GM12878 (cell line): ENCODE results near the gene DTX4. TPM values are rescaled to one million over a fixed set of nuclear protein-coding genes. Genes with fewer than 3 reads are reported as not detected.

Experiments used
- ATAC-seq: fragments of 200-7000 bp; cut with Tn5 transposase; 3 replicates; pipeline ENCODE4 v1.9.1; 2020; ENCODE audit warnings: mild to moderate bottlenecking, moderate library complexity
- BruUV-seq: library from RNA; stranded (reverse); fragments of 400-500 nt; replicated peaks from 2 replicates; lab custom pipeline; 2021; lab: Mats Ljungman, UMichigan
- CTCF ChIA-PET: fragments of 300-600 bp; sonication (Branson Sonifier 250); formaldehyde crosslinking; extraction: SDS; loops from one replicate; lab custom pipeline; 2021; ENCODE audit warnings: inconsistent platforms; lab: Yijun Ruan, JAX
- POLR2A ChIA-PET: fragments of 350-600 bp; formaldehyde crosslinking; extraction: SDS; loops from one replicate; lab custom pipeline; 2021; ENCODE audit warnings: inconsistent platforms; lab: Charles Lee
- RAD21 ChIA-PET: fragments of 300-600 bp; sonication (Branson Sonifier 250); formaldehyde crosslinking; loops from one replicate; lab custom pipeline; 2023; ENCODE audit warnings: antibody characterized with exemption; ENCODE audit not compliant: unreplicated experiment; lab: Charles Lee
- SMC1A ChIA-PET: fragments of 300-600 bp; sonication (Branson Sonifier 250); formaldehyde crosslinking; loops from one replicate; lab custom pipeline; 2023; ENCODE audit not compliant: unreplicated experiment, uncharacterized antibody; lab: Charles Lee
- DNase-seq: peaks from one replicate; pipeline ENCODE4 v3.0.0-alpha.2; 2011; ENCODE audit warnings: low read depth, low spot score
- FAIRE-seq: peaks from 3 replicates; lab custom pipeline; 2011; peaks lifted over from hg19 to GRCh38; lab: Jason Lieb, UNC
- H2AFZ ChIP-seq: 2 replicates; pipeline ENCODE4 v1.6.0; 2011; ENCODE audit warnings: low read depth, low read length, control low read depth; ENCODE audit not compliant: control insufficient read depth
- H3K27ac ChIP-seq: 2 replicates; pipeline ENCODE4 v1.5.1; 2011; ENCODE audit warnings: control low read depth; ENCODE audit not compliant: control insufficient read depth, insufficient read depth
- H3K27me3 ChIP-seq, 2 experiments: replicated peaks in 1 of 2; 2 replicates each; pipeline versions ENCODE4 v1.6.0 to v1.6.1; 2011; ENCODE audit warnings: low read length in 1 of 2; ENCODE audit not compliant: control insufficient read depth in 2 of 2, insufficient read depth in 2 of 2
- H3K36me3 ChIP-seq, 2 experiments: 2 replicates each; pipeline ENCODE4 v1.5.1; 2011; ENCODE audit warnings: low read length in 1 of 2; ENCODE audit not compliant: control insufficient read depth in 2 of 2, insufficient read depth in 2 of 2
- H3K4me1 ChIP-seq: 2 replicates; pipeline ENCODE4 v1.6.1; 2011; ENCODE audit warnings: mild to moderate bottlenecking, low read length, moderate library complexity, mixed read lengths; ENCODE audit not compliant: control insufficient read depth, insufficient read depth
- H3K4me2 ChIP-seq: 2 replicates; pipeline ENCODE4 v1.6.0; 2011; ENCODE audit warnings: control low read depth; ENCODE audit not compliant: control insufficient read depth, insufficient read depth
- H3K4me3 ChIP-seq: fragments of 200-600 bp; sonication (generic); 2 replicates; pipeline ENCODE4 v1.5.1; 2016
- H3K79me2 ChIP-seq: 2 replicates; pipeline ENCODE4 v1.6.0; 2011; ENCODE audit warnings: low read length; ENCODE audit not compliant: control insufficient read depth, insufficient read depth
- H3K9ac ChIP-seq: 2 replicates; pipeline ENCODE4 v1.8.0; 2011; ENCODE audit warnings: low read length, control low read depth, mixed read lengths; ENCODE audit not compliant: control insufficient read depth, insufficient read depth
- H3K9me3 ChIP-seq: replicated peaks from 3 replicates; pipeline ENCODE4 v1.5.1; 2011; ENCODE audit warnings: mild to moderate bottlenecking, low read length; ENCODE audit not compliant: control insufficient read depth, insufficient read depth
- H4K20me1 ChIP-seq: 2 replicates; pipeline ENCODE4 v1.6.0; 2011; ENCODE audit not compliant: control insufficient read depth, insufficient read depth
- DPF2 ChIP-seq: fragments of 450-650 bp; IDR thresholded peaks from 2 replicates; pipeline ENCODE4 v1.6.1; 2017; ENCODE audit warnings: mild to moderate bottlenecking
- ETV6 ChIP-seq, 2 experiments: fragments of 450-650 bp in 1 of 2; IDR thresholded peaks in 1 of 2; conservative IDR thresholded peaks in 1 of 2; 2 replicates each; pipeline ENCODE4 v1.6.1; 2014; ENCODE audit warnings: antibody characterized with exemption in 1 of 2, borderline replicate concordance in 1 of 2, low read depth in 1 of 2, mild to moderate bottlenecking in 1 of 2, moderate library complexity in 1 of 2
- EZH2 ChIP-seq: IDR thresholded peaks from 2 replicates; pipeline ENCODE4 v1.6.1; 2012; ENCODE audit warnings: low read depth, mild to moderate bottlenecking, control low read depth, inconsistent platforms, low read length, borderline replicate concordance; ENCODE audit not compliant: control insufficient read depth
- HDAC6 ChIP-seq: fragments of 200-600 bp; sonication (generic); IDR thresholded peaks from one replicate; pipeline ENCODE4 v1.8.0; 2017; ENCODE audit warnings: antibody characterized with exemption; ENCODE audit not compliant: unreplicated experiment
- IKZF1 ChIP-seq: fragments of 450-650 bp; conservative IDR thresholded peaks from 2 replicates; pipeline ENCODE4 v1.6.1; 2017; ENCODE audit warnings: antibody characterized with exemption, mild to moderate bottlenecking
- PAX5 ChIP-seq: IDR thresholded peaks from 2 replicates; pipeline ENCODE4 v1.6.1; 2011; ENCODE audit warnings: low read depth, low read length, borderline replicate concordance
- PKNOX1 ChIP-seq: fragments of 450-650 bp; IDR thresholded peaks from 2 replicates; pipeline ENCODE4 v1.6.1; 2016; ENCODE audit warnings: mild to moderate bottlenecking
- RUNX3 ChIP-seq: IDR thresholded peaks from 2 replicates; pipeline ENCODE4 v1.6.1; 2012; ENCODE audit warnings: low read length, inconsistent platforms
- SPI1 ChIP-seq: IDR thresholded peaks from 2 replicates; pipeline ENCODE4 v1.6.1; 2011; ENCODE audit warnings: low read depth, mild to moderate bottlenecking, low read length, moderate library complexity, borderline replicate concordance; ENCODE audit not compliant: insufficient read depth
- TCF12 ChIP-seq: IDR thresholded peaks from 2 replicates; pipeline ENCODE4 v1.6.1; 2011; ENCODE audit warnings: low read depth, mild to moderate bottlenecking, low read length
- ZNF207 ChIP-seq: fragments of 450-650 bp; IDR thresholded peaks from 2 replicates; pipeline ENCODE4 v1.6.1; 2014; ENCODE audit warnings: antibody characterized with exemption, mild to moderate bottlenecking, borderline replicate concordance
- ZSCAN29 ChIP-seq: fragments of 450-650 bp; IDR thresholded peaks from 2 replicates; pipeline ENCODE4 v1.6.1; 2017; ENCODE audit warnings: mild to moderate bottlenecking, moderate library complexity
- WGBS: methylation state at CpG from one replicate; pipeline ENCODE4 v1.1.6; 2016; ENCODE audit warnings: low lambda C conversion rate; ENCODE audit not compliant: insufficient replicate concordance, insufficient coverage; ENCODE audit errors: missing lambda C conversion rate; 5-methylcytosine and 5-hydroxymethylcytosine counted together
- in situ Hi-C: fragments of 300-500 bp; cut with MboI; formaldehyde crosslinking; loops from 9 replicates; pipeline ENCODE4 v1.14.3; 2018; ENCODE audit warnings: mixed read lengths
- intact Hi-C: fragments of 100-400 bp; cut with micrococcal nuclease; formaldehyde crosslinking; loops from one replicate; pipeline ENCODE4 v1.14.2; 2022; ENCODE audit not compliant: unreplicated experiment
- polyA plus RNA-seq, 11 experiments: library from polyadenylated mRNA; depleted of rRNA in 4 of 11; unstranded in 6 of 11; stranded (reverse) in 5 of 11; fragments of >200 nt; fragmentation: Nextera tagmentation in 4 of 11; fragmentation: Illumina TruSeq in 1 of 11; extraction: Ambion mirVana in 4 of 11; extraction: Trizol in 1 of 11; gene quantifications; 1 replicate in 1 of 11; 2 replicates in 10 of 11; pipeline versions ENCODE4 v1.2.1 to v1.2.3, GENCODE V29; 2011 to 2016; ENCODE audit warnings: inconsistent platforms in 2 of 11, missing spikeins in 2 of 11, low read depth in 1 of 11
- total RNA-seq, 4 experiments: library from RNA; depleted of rRNA in 3 of 4; stranded (reverse); fragments of >200 nt in 3 of 4; fragmentation: Illumina TruSeq in 1 of 4; extraction: Trizol in 1 of 4; gene quantifications; 2 replicates each; pipeline versions ENCODE4 v1.2.1 to v1.2.3, GENCODE V29; 2013 to 2021

The DTX4 gene
- total and polyA plus RNA-seq, 10 of the 15 experiments (the other 5 are each of a cell fraction or from before 2014, with no cell fraction given) = 3.8 to 25.8 (median 10.5) TPM

GRCh38 chr11:59191095-59191494 is 19.2 kb downstream of the DTX4 start:
- Histone ChIP-seq H3K9ac (no peak overlapping the region), H3K4me1 (peaks cover 6% of the 10 kb centered on the region; the same call in 1 of the 2 replicates), H3K27ac (peak overlapping the region; percentile 8; the same call in 1 of the 2 replicates), H3K79me2 (peaks cover 8% of the 10 kb centered on the region), H3K36me3 (peaks cover 26 to 36% of the 10 kb centered on the region in 2 experiments; a peak in 3 of 4 replicates), H3K9me3 (no peaks in the 10 kb centered on the region), H2AFZ (no peak overlapping the region), H3K27me3 (no peaks in the 10 kb centered on the region), H4K20me1 (no peaks in the 10 kb centered on the region), H3K4me2 (no peak overlapping the region), H3K4me3 (no peak overlapping the region)
- TF ChIP-seq IKZF1 (peak; percentile 43; the same call in 1 of the 2 replicates), SPI1 (0 out of 2 replicates have a peak, but pooled peaks have one; percentile 14), RUNX3 (peak; percentile 44), EZH2 (no peak)
- ATAC-seq (no peak), DNase-seq (no peak), FAIRE-seq (no peak)
- RAD21 ChIA-PET = interaction anchor here (0.8 to 1.0 kb wide), 2 partner anchors 16 kb away, joined by 3 to 5 read pairs; no protein-coding TSS in a partner anchor
- SMC1A ChIA-PET = interaction anchor here (0.8 to 1.4 kb wide), 5 partner anchors 10 to 33 kb away, joined by 3 to 4 read pairs (median 3); partner anchors contain the start of gene DTX4
- in situ Hi-C loops = loop anchor here (25.0 kb wide), 1 partner anchor 1571 kb away; the partner anchor contains the start of gene MS4A15
- intact Hi-C loops = no loop called here
- POLR2A ChIA-PET = interaction anchor here (1.7 kb wide), 1 partner anchor 11 kb away, joined by 5 read pairs; no protein-coding TSS in a partner anchor
- WGBS = 52% methylated on average over 4 of the region's 4 CpGs
- CTCF ChIA-PET = interaction anchor here (30.3 to 33.5 kb wide), 2 partner anchors 8 to 11 kb away, joined by 1180 read pairs; partner anchors contain the start of genes DTX4 and MPEG1
- BruUV-seq = no TSS peak

- no peak for FAIRE-seq
- no peak for TF ChIP-seq HDAC6
- no peak for TF ChIP-seq PKNOX1
- TF ChIP-seq ZSCAN29 = no peak
- no peak for TF ChIP-seq ETV6 (conservative IDR thresholded peaks at IDR 0.05 in 1 of 2, IDR thresholded peaks at IDR 0.05 in 1 of 2; ENCODE audit: borderline replicate concordance in 1 of 2, low read depth in 1 of 2)
- TF ChIP-seq TCF12 = no peak
- no peak for TF ChIP-seq PAX5
- no peak for TF ChIP-seq DPF2
- no peak for TF ChIP-seq ZNF207
Observed at GRCh38 chr11:59191890-59192289, 20.0 kb downstream of the DTX4 start.

More at GRCh38 chr11:59191890-59192289, 20.0 kb downstream of the DTX4 start:
- no peak overlapping the region for H3K27ac ChIP-seq
- peaks cover 30 to 37% of the 10 kb centered on the region in 2 experiments; a peak in 3 of 4 replicates for H3K36me3 ChIP-seq
- WGBS = 90% methylated on average over 8 of the region's 8 CpGs
- H3K27me3 ChIP-seq = no peaks in the 10 kb centered on the region
- ATAC-seq (no peak), DNase-seq (no peak)
- peaks cover 5% of the 10 kb centered on the region; the same call in 1 of the 2 replicates for H3K4me1 ChIP-seq
- H3K79me2 ChIP-seq = peaks cover 1% of the 10 kb centered on the region
- ChIA-PET RAD21 (interaction anchor here (0.8 to 1.5 kb wide), 3 partner anchors 15 to 19 kb away, joined by 3 to 5 read pairs (median 4); no protein-coding TSS in a partner anchor), CTCF (interaction anchor here (0.6 to 33.5 kb wide), 3 partner anchors 7 to 616 kb away, joined by 3 to 1180 read pairs (median 1180); partner anchors contain the start of genes DTX4, LPXN and MPEG1), SMC1A (interaction anchor here (0.6 to 1.4 kb wide), 7 partner anchors 9 to 993 kb away, joined by 3 to 4 read pairs (median 3); no protein-coding TSS in a partner anchor), POLR2A (interaction anchor here (0.8 kb wide), 1 partner anchor 14 kb away, joined by 3 read pairs; no protein-coding TSS in a partner anchor)
- in situ Hi-C loops = loop anchor here (25.0 kb wide), 1 partner anchor 1570 kb away; the partner anchor contains the start of gene MS4A15
- no TSS peak for BruUV-seq
- H4K20me1 ChIP-seq = no peaks in the 10 kb centered on the region
- no peaks in the 10 kb centered on the region; the same call in 2 of the 3 replicates for H3K9me3 ChIP-seq
- H3K4me2 ChIP-seq = no peak overlapping the region
- no peak overlapping the region for H3K9ac ChIP-seq
- no peak overlapping the region for H2AFZ ChIP-seq
- H3K4me3 ChIP-seq = no peak overlapping the region
- intact Hi-C loops = no loop called here
